SU-DHL-6 (cell line): Measurements from ENCODE around the gene RAD23A.

Experiments
- CTCF ChIP-seq: fragments of 200-600 bp; sonication (generic); IDR thresholded peaks from one replicate; pipeline ENCODE4 v1.5.1; 2017; ENCODE audit warnings: antibody characterized with exemption, mild to moderate bottlenecking, low read length, moderate library complexity; ENCODE audit not compliant: insufficient read depth, poor library complexity, severe bottlenecking
- EZH2phosphoT487 ChIP-seq: fragments of 200-600 bp; sonication (generic), shearing (Covaris generic); conservative IDR thresholded peaks from 2 replicates; pipeline ENCODE4 v1.6.1; 2018; ENCODE audit warnings: mild to moderate bottlenecking, antibody characterized with exemption, low read length, moderate library complexity, mixed read lengths

GRCh38 chr19:12937927-12938778 is 7.5 kb upstream of the RAD23A start, which contains the start of gene CALR:
- TF ChIP-seq CTCF (no peak), EZH2phosphoT487 (no peak)
